Activated effector memory CD4-positive, alpha-beta T cell treated with Interleukin-2 at 50 U/mL for 16 hours (primary cell): ENCODE results near the gene HOXA7.

Source experiments
- DNase-seq: peaks from one replicate; pipeline ENCODE4 v3.0.0-alpha.2; 2020

HOXA7 gene

GRCh38 chr7:27116031-27116961 lies 40.2 kb downstream of the HOXA7 start:
- no peak for DNase-seq

- no peak for DNase-seq
Measured at GRCh38 chr7:27115221-27116026, 41.1 kb downstream of the HOXA7 start.

- DNase-seq, result no peak
Measured at GRCh38 chr7:27114881-27115220, 41.6 kb downstream of the HOXA7 start.

GRCh38 chr7:27113991-27114769 lies 42.3 kb downstream of the HOXA7 start:
- DNase-seq, result no peak

- DNase-seq, result no peak
Measured at GRCh38 chr7:27112955-27113949, 43.2 kb downstream of the HOXA7 start.

- DNase-seq, result no peak
Measured at GRCh38 chr7:27112361-27112760, 44.1 kb downstream of the HOXA7 start.

GRCh38 chr7:27111751-27112277 lies 44.7 kb downstream of the HOXA7 start:
- no peak for DNase-seq

- no peak for DNase-seq
Measured at GRCh38 chr7:27111042-27111750, 45.3 kb downstream of the HOXA7 start.

- DNase-seq, result no peak
Measured at GRCh38 chr7:27110186-27111031, 46.1 kb downstream of the HOXA7 start.

GRCh38 chr7:27109466-27110185 lies 46.8 kb downstream of the HOXA7 start:
- no peak for DNase-seq

- no peak for DNase-seq
Measured at GRCh38 chr7:27108390-27109127, 47.9 kb downstream of the HOXA7 start.

GRCh38 chr7:27107391-27108381 lies 48.8 kb downstream of the HOXA7 start:
- no peak for DNase-seq

- DNase-seq, result no peak
Measured at GRCh38 chr7:27106901-27107240, 49.6 kb downstream of the HOXA7 start.

GRCh38 chr7:27106181-27106900 lies 50.1 kb downstream of the HOXA7 start:
- no peak for DNase-seq

GRCh38 chr7:27105301-27106031 lies 51.0 kb downstream of the HOXA7 start:
- no peak for DNase-seq
